Stimulated activated CD4-positive, alpha-beta T cell treated with anti-CD3 and anti-CD28 coated beads, Interleukin-4, amount 100 ng/mL, for 24 hours (primary cell): Measurements from ENCODE around the gene ORC2.
"Not testable (repeated sequence)": the region's sequence is repeated elsewhere in the genome, so short reads cannot be mapped to it uniquely, and the experiment has no call there.

ENCODE experiments used
- DNase-seq: peaks from one replicate; pipeline ENCODE4 v3.0.0-alpha.2; 2020

Gene ORC2

DNA sequence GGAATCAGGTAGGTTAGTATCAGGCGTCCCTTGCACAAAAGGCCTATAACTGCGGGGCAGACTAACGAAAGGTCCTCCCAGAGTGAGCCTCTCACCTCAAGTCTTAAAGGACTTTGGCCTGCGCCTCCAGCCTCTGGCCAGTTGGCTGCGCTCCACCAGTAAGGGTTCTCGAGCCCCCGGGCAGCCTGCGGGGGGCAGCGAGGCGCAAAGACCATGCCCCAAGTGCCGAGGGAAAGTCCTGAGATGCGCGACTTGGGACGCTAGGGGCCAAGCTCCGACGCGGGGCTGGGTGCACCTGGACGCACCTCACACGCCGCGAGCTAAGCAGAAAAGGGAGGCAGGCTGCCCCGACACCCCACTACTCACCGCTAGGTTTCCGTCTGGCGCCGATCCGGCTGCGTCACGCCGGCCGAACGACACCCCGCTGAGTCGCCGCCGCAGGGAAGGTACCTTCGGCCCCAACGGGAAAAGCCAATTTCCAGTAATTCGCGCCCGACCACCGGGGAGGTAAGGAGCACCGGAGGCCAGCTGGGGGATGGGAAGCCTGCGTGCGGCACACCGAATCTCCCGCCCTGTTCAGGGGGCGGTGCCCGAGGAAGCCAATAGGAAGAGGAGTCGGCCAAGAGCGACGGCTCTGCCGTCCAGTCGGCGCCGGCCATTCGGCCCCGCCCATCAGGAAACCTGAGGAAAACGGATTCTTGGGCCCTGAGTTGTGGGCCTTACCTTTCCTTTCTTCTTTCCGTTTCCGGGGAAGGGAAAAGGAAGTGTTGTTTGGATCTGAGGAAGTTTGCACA, at the start of gene ORC2:
Gene ORC2 (minus strand): TSS at position 537 of the 794 bp plus-strand sequence. CDS start 5,537 bp downstream, outside the sequence.
- peak; percentile 92 for DNase-seq

DNA sequence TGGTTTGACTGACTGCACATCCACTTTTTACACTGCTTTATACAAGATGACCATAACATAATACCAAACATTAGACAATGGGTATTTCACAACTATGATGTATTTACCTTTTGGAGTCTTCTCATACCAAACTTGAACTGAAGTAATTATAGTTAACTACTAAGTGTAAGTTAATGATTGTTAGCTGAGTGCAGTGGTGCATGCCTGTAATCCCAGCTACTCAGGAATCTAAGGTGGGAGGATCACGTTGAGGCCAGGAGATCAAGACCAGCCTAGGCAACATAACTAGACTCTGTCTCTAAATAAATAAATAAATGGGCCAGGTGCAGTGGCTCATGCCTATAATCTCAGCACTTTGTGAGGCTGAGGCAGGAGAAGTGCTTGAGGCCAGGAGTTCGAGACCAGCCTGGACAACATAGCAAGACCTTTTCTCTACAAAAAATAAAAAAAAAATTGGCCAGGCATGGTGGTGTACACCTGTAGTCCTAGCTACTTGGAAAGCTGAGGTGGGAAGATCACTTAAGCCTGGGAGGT, 44.9 kb upstream of the ORC2 start:
- DNase-seq, result no peak

DNA sequence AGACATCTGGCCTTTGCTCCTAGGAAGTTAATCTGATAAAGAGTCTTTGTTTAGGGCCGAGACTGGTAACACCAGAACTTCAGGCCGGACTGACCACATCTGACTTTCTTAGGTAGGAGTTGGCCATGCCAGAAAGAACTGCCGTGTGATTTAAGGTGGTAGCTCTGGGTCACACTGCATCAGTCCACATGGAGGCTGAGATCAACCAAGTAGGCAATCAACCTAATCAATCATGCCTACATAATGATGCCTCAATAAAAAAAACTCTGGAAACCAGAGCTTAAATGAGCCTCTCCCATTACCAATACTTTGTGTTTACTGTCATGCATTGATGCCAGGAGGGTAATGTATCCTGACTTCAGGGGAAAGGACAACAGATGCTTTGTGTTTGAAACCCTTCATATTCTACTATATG, 44.1 kb upstream of the ORC2 start:
- no peak for DNase-seq

DNA sequence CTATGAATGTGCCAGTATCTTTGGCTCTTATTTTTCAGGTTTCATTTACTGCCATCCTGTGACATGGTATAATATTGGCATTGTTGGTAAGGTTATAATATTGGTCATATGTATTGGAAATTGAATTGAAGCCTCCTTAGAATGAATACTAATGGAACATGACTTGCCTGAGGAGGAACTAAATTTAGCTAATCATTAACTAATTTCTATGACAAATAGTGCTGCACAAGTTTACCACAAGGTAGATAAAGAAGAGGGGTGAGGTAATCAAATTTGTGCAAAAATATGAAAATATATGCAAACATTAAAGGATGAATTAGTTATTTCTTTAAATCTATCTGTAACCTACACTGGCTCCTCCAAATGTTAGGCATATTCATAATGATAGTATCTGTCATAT, 43.2 kb upstream of the ORC2 start:
- no peak for DNase-seq

DNA sequence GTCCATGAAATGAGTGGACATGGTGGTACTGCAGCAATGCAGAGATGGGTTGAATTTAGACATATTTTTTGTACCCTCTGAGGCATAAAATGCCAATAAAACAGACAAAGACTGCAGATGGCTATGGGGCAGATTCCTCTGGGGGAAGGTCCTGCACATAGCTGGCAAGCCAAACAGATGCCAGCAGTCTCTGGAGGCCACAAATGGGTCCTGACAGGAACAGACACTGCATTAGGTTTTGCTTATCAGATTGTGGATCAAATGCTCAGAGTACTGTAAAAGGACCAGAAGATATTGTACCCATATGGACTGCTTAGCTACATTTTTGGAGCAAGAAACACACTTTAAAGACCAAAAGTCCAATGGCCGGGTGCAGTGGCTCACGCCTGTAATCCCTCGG, 40.9 kb upstream of the ORC2 start:
- DNase-seq, result no peak

DNA sequence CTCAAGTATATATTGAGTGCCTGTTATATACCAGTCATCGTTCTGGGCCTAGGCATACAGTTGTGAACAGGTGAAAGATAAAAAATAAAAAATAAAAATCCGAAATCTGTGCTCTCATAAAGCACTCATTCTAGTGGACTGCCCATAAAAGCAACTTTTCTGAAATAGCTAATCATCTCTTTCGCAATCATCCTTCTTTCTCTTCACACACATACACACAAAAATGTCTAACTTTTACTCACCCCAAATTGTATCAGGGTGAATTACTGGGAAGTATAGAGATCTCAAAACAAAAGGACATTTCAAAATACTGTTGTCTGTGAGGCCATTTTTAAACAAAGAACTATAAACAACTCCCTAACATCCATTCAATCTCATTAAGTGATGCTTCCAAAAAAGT, 29.6 kb upstream of the ORC2 start:
- DNase-seq, result no peak

DNA sequence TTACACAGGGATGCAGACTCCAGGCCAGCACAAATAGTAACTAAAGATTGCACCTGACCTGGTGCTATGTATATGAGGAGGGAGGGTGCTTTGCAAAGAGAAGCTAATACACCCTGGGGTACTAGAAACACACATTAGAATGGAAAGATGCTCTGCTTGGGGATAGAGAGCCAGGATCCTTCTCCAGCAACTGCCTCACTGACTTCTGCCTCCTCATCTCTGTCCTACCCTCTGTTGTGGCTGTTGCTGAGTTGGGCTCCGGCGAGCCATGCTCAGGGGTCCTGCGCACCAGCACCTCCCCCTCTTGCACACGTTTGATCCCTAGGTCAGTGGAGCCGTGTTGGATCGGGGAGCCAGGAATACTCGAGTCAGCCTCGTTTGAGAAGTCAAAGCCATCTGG, 23.7 kb upstream of the ORC2 start:
- DNase-seq, result no peak

DNA sequence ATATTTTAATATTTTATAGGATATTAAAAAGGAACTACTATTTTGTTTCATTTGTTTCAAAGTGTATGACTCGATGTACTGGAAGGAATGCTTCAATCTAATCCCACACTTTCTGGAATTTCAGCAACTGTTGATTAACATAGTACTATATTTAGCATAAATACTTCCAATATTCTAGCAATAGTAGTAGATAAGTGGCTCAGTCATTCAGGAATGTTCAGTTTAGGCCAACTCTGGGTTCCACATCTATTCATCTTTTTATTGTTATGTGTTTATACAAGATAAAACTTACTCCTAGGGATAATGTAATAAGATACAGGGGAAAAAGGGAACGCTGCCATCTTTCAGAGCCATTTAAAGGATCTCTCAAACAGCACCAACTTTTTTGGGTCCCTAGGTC, 22.3 kb upstream of the ORC2 start:
- no peak for DNase-seq

DNA sequence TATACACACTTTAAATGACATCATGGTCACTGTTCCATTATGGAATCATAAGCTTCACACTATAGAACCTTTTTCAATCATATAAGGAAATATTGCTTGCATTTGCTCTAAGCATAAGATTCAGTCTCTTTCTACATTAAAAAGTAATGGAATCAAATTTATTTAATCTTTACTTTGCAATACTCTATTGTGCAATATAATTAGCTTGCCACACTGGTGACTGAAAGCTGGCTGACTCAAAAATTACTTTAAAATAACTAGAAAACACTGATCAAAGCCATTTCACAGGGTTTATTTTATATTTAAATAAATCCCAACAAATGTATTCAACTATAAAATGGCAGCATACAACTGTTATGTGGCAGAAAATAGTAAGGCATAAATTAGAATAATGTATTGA, 13.2 kb upstream of the ORC2 start:
- DNase-seq, result no peak

DNA sequence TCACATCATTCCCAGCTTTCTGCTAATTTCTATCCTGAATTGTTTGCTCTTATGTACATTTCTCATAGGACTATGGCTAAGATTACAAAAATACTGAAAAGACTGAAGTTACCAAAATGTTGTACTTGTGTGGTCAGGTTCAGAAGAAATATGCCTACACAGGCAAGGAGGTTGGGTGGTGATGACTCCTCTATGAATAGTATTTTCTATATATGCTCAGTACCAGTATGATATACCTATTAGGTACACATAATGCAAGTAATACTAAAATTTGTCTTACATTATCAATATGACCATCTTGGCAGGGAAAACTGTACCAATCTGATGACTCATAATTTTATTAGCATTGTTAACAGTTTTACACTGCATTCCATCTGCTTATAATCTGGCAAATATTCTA, 12.2 kb upstream of the ORC2 start:
- no peak for DNase-seq

DNA sequence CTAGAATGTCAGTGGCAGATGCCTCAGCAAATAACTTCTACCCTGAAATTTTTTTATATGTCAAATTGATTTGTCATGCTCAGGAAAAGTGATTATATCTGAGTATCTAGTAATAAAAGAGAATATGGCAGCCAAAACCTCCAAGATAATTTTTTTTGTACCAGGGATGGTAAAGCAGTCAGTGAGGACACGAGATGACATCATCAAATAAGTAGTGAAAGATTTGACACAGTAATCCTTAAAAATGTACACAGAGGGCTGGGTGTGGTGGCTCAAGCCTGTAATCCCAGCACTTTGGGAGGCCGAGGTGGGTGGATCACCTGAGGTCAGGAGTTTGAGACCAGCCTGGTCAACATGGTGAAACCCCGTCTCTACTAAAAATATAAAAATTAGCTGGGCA, 6.6 kb upstream of the ORC2 start:
- not testable (repeated sequence) for DNase-seq

DNA sequence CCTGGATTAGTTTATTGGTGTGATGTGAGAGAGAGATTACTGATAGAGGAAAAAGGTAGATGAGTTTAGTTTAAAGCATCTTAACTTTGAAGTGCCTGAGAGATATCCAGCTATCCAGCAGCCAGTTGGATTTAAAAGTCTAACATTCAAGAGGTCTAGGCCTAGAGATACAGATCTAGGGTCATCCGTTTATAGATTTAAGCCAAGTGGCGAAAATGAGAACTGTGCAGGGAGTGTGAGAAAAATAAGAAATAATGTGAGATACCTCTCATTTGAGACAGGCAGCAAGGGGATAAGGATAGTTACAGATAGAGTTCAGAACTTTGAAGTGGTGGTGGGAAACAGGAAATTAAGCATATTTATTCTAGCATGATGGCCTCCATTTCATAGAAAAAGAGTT, 5.3 kb upstream of the ORC2 start:
- DNase-seq, result no peak

DNA sequence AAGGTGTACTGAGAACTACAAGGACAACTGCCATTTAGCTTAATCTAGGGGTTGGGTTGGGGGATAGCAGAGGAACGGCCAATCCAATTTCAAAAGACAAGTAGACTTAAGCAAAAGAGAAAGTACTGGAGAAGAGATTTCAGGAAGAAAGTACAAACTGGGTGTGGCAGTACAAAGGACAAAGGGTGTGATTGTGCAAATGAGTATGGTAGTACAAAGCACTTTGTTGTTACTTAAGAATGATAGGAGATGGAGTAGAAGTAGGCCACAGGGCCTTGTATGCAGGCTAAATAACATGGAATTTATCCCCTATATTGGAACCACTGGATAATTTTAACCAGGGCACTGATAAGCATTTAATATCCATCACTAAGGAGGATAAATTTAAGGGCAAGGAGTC, 4.7 kb upstream of the ORC2 start:
- no peak for DNase-seq

DNA sequence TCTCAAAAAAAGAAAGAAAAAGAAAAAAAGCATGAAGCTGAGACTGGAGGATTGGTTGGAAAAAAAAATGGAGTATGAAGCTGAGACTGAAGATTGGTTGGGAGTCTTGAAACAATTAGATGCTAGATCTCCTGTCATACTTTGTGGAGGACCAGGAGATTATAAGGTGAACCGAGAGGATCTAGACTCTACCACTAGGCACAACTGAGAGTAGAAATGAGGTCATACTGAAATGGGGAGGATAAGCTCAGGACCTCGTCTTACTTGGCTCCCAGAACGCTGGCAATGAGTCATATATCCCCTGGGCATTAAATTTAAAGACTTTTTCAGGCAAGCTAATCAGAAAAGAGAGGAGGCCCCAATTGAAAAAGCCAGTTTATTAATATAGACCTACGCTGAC, 3.3 kb upstream of the ORC2 start:
- no peak for DNase-seq

DNA sequence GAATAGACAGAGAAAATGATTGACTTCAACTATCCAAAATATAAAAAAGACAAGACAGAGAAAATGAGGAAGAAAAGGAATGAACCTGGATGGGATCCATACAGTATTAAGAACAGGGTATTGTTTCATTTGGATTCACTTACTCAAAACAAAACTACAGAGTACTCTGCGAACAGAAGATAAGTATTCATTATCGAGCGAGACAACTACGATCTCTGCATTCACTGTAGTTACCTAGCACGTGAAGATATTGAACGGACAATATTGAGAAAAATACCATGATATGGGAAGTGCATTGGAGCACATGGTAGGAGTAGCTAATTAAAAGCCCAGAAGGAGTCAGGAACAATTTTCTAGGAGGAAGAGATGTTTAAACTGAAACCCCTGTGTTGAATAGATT, 1.0 kb upstream of the ORC2 start:
- no peak for DNase-seq

DNA sequence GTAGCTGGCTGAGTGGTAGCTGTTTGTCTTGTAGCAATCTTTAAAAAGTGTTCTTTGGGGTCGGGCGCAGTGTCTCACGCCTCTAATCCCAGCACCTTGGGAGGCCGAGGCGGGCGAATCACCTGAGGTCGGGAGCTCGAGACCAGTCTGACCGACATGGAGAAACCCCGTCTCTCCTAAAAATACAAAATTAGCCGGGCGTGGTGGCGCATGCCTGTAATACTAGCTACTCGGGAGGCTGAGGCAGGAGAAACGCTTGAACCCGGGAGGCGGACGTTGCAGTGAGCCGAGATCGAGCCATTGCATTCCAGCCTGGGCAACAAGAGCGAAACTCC, 425 bp upstream of the ORC2 start:
- not testable (repeated sequence) for DNase-seq

DNA sequence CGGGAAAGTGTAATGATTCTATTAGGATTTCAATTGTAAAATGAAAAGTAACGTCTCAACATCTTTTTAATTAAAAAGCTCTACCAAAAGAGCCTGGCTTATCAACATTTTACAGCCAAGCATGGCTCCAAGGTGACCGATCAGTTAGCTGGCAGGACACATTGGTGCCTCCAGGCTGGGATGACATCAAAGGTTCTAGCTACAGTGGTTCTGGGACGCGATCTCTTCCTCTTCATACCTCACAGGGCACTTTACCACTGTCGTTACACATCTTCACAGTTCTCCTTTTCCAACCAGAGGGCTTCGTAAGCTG, 693 bp downstream of the ORC2 start:
- no peak for DNase-seq

DNA sequence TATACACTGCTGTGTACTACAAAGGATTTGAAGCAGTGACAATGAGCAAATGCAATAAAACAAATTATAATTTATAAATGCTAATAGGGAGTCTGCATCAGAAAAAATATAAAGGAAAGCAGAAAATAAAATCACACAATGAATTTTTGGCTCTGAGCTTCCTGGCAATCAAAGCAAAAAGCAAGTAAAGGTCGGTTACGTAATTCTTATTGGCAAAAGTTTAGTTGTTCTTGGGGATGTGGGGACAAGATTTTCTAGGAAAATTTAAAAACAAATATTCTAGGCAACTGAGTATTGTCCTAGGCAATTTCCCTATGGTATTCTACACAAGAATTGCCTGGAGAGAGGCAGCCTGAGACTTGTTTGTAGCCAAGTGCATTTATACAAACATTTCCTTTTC, 1.8 kb downstream of the ORC2 start:
- DNase-seq, result no peak

DNA sequence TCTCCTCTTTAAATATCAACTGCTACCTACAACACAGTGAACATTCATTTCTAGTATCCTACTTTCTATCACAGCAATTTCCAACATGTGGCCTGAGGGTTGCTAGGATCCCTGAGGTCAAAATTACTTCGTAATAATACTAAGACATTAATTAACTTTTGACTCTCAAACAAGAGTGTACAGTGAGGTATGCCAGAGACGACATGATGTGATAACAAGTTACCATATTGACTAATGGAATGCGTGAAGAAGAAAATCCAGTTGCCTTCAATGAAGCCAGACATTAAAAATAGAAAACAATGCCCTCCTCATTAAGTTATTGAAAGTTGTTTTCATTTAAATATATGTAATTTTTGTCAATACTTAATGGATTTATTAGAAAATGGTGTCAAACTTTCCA, 13.1 kb downstream of the ORC2 start:
- DNase-seq, result no peak

DNA sequence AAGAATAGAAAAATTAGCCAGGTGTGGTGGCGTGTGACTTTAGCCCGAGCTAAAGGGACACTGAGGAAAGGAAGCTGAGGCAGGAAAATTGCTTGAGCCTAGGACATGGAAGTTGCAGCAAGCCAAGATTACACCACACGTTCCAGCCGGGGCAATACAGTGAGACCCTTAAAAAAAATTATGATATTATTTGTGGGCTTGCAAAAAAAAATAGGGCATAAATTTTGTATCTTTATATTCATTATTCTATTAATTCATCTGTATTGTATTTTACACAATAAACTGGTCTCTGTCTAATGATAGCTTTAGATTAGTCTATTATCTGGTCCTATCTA, 18.1 kb downstream of the ORC2 start:
- no peak for DNase-seq

DNA sequence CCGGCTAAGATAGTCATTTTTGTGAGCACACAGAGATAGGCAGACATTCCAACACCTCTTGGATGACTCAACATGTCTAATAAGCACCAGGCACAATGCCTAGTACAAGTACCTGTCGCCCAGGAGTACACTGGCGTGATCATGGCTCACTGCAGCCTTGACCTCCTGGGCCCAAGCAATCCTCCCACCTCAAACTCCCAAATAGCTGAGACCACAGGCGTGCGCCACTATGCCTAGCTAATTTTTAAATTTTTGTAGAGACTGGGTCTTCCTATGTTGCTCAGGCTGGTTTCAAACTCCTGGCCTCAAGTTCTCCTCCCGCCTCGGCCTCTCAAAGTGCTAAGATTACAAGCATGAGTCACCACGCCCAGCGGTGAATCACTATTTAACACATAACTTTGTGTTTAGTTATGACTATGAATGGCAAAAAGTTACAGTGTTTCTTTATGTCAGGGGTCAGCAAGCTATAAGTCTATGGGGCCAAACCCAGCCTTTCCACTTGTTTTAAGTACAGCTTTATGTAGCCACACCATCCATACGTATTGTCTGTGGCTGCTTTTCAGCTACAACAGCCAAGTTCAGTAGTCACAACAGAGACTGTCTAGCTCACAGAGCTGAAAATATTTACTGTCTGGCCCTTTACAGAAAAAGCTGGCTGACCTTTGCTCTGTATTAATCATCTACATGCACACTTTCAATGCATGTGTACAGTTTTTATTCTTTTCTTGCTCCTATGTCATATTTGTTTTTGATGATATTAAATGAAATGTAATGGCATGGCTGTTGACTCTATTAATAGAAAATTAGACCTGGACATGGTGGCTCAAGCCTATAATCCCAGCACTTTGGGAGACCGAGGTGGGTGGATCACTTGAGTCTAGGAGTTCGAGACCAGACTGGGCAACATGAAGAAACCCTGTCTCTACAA, 18.7 kb downstream of the ORC2 start:
- peak; percentile 74 for DNase-seq

DNA sequence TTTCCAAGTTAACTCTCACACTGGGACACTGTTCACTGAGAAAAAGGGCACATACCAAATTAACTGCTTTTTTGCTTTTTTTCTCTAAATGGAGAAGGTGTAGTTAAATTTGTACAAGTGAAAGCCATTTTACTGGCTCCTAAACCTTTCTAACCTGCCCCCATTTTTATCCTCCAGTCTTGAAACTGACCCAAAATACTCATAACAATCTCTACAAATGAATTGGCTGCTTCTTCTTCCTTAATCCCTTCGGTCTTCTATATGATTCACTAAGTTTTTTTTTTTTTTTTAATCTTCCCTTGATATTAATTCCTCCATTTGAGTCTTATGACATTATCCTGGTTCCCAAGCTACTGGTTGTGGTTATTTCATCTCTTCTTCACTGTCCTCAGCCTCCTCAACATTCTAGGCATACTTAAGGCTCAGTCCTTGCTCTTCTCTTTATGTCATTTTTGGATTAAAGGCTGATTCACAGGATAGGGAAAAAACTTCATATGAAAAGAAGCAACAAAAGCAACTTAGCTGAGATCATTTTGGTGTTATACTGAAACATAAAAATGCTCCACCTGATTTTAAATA, 19.8 kb downstream of the ORC2 start:
- DNase-seq, result no peak

DNA sequence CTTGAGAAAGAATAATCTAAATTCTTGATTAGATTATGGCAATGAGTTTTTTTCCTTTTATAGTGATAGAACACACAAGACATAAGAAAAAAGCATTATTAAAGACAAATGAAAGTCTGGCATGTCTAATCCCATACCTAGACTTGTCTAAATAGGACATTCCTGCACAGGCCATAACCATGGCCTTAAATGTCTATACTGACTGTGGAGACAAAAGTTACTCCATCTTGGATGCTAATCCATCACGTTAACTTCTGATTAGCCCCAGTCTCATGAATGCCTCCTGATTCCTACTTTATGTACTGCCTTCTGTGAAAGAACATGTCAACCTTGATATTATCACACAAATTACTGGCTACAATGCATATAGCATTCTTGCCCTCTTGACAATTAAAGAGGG, 23.6 kb downstream of the ORC2 start:
- DNase-seq, result no peak
